CD4-positive, alpha-beta T cell (primary cell): ENCODE measurements around the gene GABRB2. TPM values are rescaled to one million over a fixed set of nuclear protein-coding genes. Genes with fewer than 3 reads are reported as not detected.

ENCODE experiments used
- ATAC-seq: fragments of 200-7000 bp; cut with Tn5 transposase; one replicate; pipeline ENCODE4 v1.10.0; 2022; ENCODE audit warnings: mild to moderate bottlenecking; ENCODE audit not compliant: poor library complexity
- CTCF ChIA-PET: fragments of 350-600 bp; sonication (Branson Sonifier 250); formaldehyde crosslinking; loops from one replicate; lab custom pipeline; 2021; ENCODE audit warnings: antibody characterized with exemption, inconsistent platforms; lab: Charles Lee
- POLR2A ChIA-PET: fragments of 350-600 bp; sonication (Branson Sonifier 250); formaldehyde crosslinking; loops from one replicate; lab custom pipeline; 2021; ENCODE audit warnings: antibody characterized with exemption, inconsistent platforms; lab: Charles Lee
- DNase-seq, 14 experiments: peaks; one replicate each; pipeline ENCODE4 v3.0.0-alpha.2; 2013 to 2020; ENCODE audit warnings: mixed read lengths in 2 of 14
- H3K27ac ChIP-seq, 2 donors: one replicate each; pipeline versions ENCODE4 v1.5.1 to v1.7.0; 2013; ENCODE audit warnings: low read length in 2 of 2, low read depth in 1 of 2, mild to moderate bottlenecking in 1 of 2
- H3K27me3 ChIP-seq, 2 experiments: 1 replicate in 1 of 2; 2 replicates in 1 of 2; pipeline versions ENCODE4 v1.6.1 to v1.7.0; 2013; ENCODE audit warnings: low read length in 2 of 2, control low read depth in 1 of 2, mild to moderate bottlenecking in 1 of 2, moderate library complexity in 1 of 2; ENCODE audit not compliant: insufficient read depth in 2 of 2, control insufficient read depth in 1 of 2
- H3K36me3 ChIP-seq: one replicate; pipeline ENCODE4 v1.6.1; 2013; ENCODE audit warnings: low read length, control low read depth; ENCODE audit not compliant: insufficient read depth
- H3K4me1 ChIP-seq: one replicate; pipeline ENCODE4 v1.6.1; 2013; ENCODE audit warnings: low read length, control low read depth; ENCODE audit not compliant: insufficient read depth
- H3K4me3 ChIP-seq: one replicate; pipeline ENCODE4 v1.5.1; 2013; ENCODE audit warnings: mild to moderate bottlenecking, low read length, moderate library complexity
- H3K9me3 ChIP-seq, 2 experiments: 1 replicate in 1 of 2; 2 replicates in 1 of 2; pipeline versions ENCODE4 v1.6.1 to v1.7.0; 2013; ENCODE audit warnings: low read length in 2 of 2, mild to moderate bottlenecking in 2 of 2, control low read depth in 1 of 2, moderate library complexity in 1 of 2; ENCODE audit not compliant: control insufficient read depth in 1 of 2, insufficient read depth in 1 of 2
- H3K27ac Mint-ChIP-seq: one replicate; pipeline ENCODE4 v1.8.0; 2020; ENCODE audit warnings: mixed read lengths
- H3K27me3 Mint-ChIP-seq: one replicate; pipeline ENCODE4 v1.8.0; 2021; ENCODE audit warnings: mixed read lengths
- H3K36me3 Mint-ChIP-seq: one replicate; pipeline ENCODE4 v1.8.0; 2021; ENCODE audit warnings: low read depth, mixed read lengths
- H3K4me1 Mint-ChIP-seq: one replicate; pipeline ENCODE4 v1.8.0; 2021; ENCODE audit warnings: low read depth, mixed read lengths
- H3K4me3 Mint-ChIP-seq: one replicate; pipeline ENCODE4 v1.8.0; 2020; ENCODE audit warnings: mild to moderate bottlenecking, mixed read lengths
- H3K9me3 Mint-ChIP-seq: one replicate; pipeline ENCODE4 v1.8.0; 2020; ENCODE audit warnings: mixed read lengths
- CTCF ChIP-seq: fragments of 200-600 bp; IDR thresholded peaks from one replicate; pipeline ENCODE4 v1.8.0; 2022; ENCODE audit warnings: antibody characterized with exemption, mild to moderate bottlenecking
- intact Hi-C, 2 experiments: fragments of 100-400 bp; cut with DNase I in 1 of 2; cut with micrococcal nuclease in 1 of 2; formaldehyde crosslinking; loops; one replicate each; pipeline versions ENCODE4 v1.15.1 to v1.9.0; 2023 to 2025; cut with DNase I, micrococcal nuclease
- total RNA-seq, 174 experiments: library from RNA in 2 of 174; stranded (reverse) in 2 of 174; gene quantifications; one replicate each; pipeline ENCODE4 v1.2.3 and lab custom pipeline; 2021 to 2026

Gene GABRB2
- total RNA-seq, 2 experiments from 2014 or later, result not detected

GRCh38 chr5:161387121-161387520 is 159.4 kb downstream of the GABRB2 start:
- Mint-ChIP-seq H3K9me3 (no peaks in the 10 kb centered on the region), H3K4me1 (no peaks in the 10 kb centered on the region), H3K27ac (no peak overlapping the region), H3K27me3 (no peaks in the 10 kb centered on the region), H3K4me3 (no peak overlapping the region), H3K36me3 (no peaks in the 10 kb centered on the region)
- intact Hi-C loops, result no loop called here
- Histone ChIP-seq H3K4me3 (no peak overlapping the region), H3K36me3 (no peaks in the 10 kb centered on the region), H3K27me3 (no peaks in the 10 kb centered on the region), H3K9me3 (no peaks in the 10 kb centered on the region), H3K27ac (no peak overlapping the region), H3K4me1 (no peaks in the 10 kb centered on the region)
- TF ChIP-seq CTCF, result no peak
- CTCF ChIA-PET, result no interaction called here
- no peak for DNase-seq
- no peak for ATAC-seq
- POLR2A ChIA-PET, result no interaction called here

GRCh38 chr5:161385027-161385426 is 161.5 kb downstream of the GABRB2 start:
- intact Hi-C loops, result no loop called here
- Histone ChIP-seq H3K4me3 (no peak overlapping the region), H3K9me3 (no peaks in the 10 kb centered on the region), H3K4me1 (no peaks in the 10 kb centered on the region), H3K27me3 (no peaks in the 10 kb centered on the region), H3K36me3 (no peaks in the 10 kb centered on the region), H3K27ac (no peak overlapping the region)
- Mint-ChIP-seq H3K36me3 (no peaks in the 10 kb centered on the region), H3K9me3 (no peaks in the 10 kb centered on the region), H3K27me3 (no peaks in the 10 kb centered on the region), H3K4me1 (no peaks in the 10 kb centered on the region), H3K27ac (no peak overlapping the region), H3K4me3 (no peak overlapping the region)
- ChIA-PET POLR2A (no interaction called here), CTCF (no interaction called here)
- no peak for TF ChIP-seq CTCF
- no peak for DNase-seq
- no peak for ATAC-seq

- ATAC-seq (no peak), DNase-seq (no peak)
- H3K27ac ChIP-seq, result no peak overlapping the region
- no peak overlapping the region for H3K4me3 ChIP-seq
- H3K4me1 ChIP-seq, result no peaks in the 10 kb centered on the region
- Mint-ChIP-seq H3K4me1 (no peaks in the 10 kb centered on the region), H3K9me3 (no peaks in the 10 kb centered on the region), H3K4me3 (no peak overlapping the region), H3K27me3 (no peaks in the 10 kb centered on the region), H3K27ac (no peak overlapping the region), H3K36me3 (no peaks in the 10 kb centered on the region)
- H3K27me3 ChIP-seq, result no peaks in the 10 kb centered on the region
- intact Hi-C loops, result no loop called here
- ChIA-PET POLR2A (no interaction called here), CTCF (no interaction called here)
- no peak for TF ChIP-seq CTCF
- no peaks in the 10 kb centered on the region for H3K9me3 ChIP-seq
- no peaks in the 10 kb centered on the region for H3K36me3 ChIP-seq
Observed at GRCh38 chr5:161382685-161383084, 163.8 kb downstream of the GABRB2 start.
